CD4-positive, CD25-positive, alpha-beta regulatory T cell (primary cell): ENCODE measurements around the gene COLEC11. TPM values are rescaled to one million over a fixed set of nuclear protein-coding genes. Genes with fewer than 3 reads are reported as not detected.
"Not testable (repeated sequence)": the region's sequence is repeated elsewhere in the genome, so short reads cannot be mapped to it uniquely, and the experiment has no call there.

Experiments used
- ATAC-seq, 2 donors: fragments of 150-1000 bp; cut with Tn5 transposase; one replicate each; pipeline ENCODE4 v1.10.0; 2021; ENCODE audit warnings: low read depth in 2 of 2, moderate number of reproducible peaks in 2 of 2, moderate library complexity in 1 of 2
- DNase-seq, 3 donors: peaks; one replicate each; pipeline versions ENCODE4 v3.0.0 to v3.0.0-alpha.2; 2012 to 2022; ENCODE audit warnings: mixed read lengths in 1 of 3
- H3K27ac ChIP-seq: one replicate; pipeline ENCODE4 v1.7.0; 2013; ENCODE audit warnings: mild to moderate bottlenecking, low read length; ENCODE audit not compliant: insufficient read depth, poor library complexity, severe bottlenecking
- H3K27me3 ChIP-seq: one replicate; pipeline ENCODE4 v1.7.0; 2013; ENCODE audit warnings: low read length; ENCODE audit not compliant: control insufficient read depth, insufficient read depth
- H3K36me3 ChIP-seq: one replicate; pipeline ENCODE4 v1.7.0; 2013; ENCODE audit warnings: mild to moderate bottlenecking, low read length, moderate library complexity; ENCODE audit not compliant: control insufficient read depth, insufficient read depth
- H3K4me1 ChIP-seq: 2 replicates; pipeline ENCODE4 v1.7.0; 2013; ENCODE audit warnings: mild to moderate bottlenecking, low read length; ENCODE audit not compliant: insufficient read depth, control insufficient read depth, poor library complexity, severe bottlenecking
- H3K4me3 ChIP-seq: one replicate; pipeline ENCODE4 v1.7.0; 2013; ENCODE audit warnings: low read depth, mild to moderate bottlenecking, low read length, moderate library complexity
- H3K9me3 ChIP-seq, 2 experiments: 1 replicate in 1 of 2; 2 replicates in 1 of 2; pipeline ENCODE4 v1.7.0; 2013; ENCODE audit warnings: low read length in 2 of 2, mild to moderate bottlenecking in 1 of 2, moderate library complexity in 1 of 2; ENCODE audit not compliant: control insufficient read depth in 2 of 2
- H3K27ac Mint-ChIP-seq, 3 donors: one replicate each; pipeline ENCODE4 v1.8.0; 2020 to 2022; ENCODE audit warnings: mild to moderate bottlenecking in 3 of 3, mixed read lengths in 3 of 3, moderate library complexity in 2 of 3
- H3K27me3 Mint-ChIP-seq: one replicate; pipeline ENCODE4 v1.8.0; 2022; ENCODE audit warnings: mild to moderate bottlenecking, mixed read lengths
- H3K36me3 Mint-ChIP-seq: one replicate; pipeline ENCODE4 v1.8.0; 2020; ENCODE audit warnings: mixed read lengths
- H3K4me1 Mint-ChIP-seq, 4 donors: one replicate each; pipeline ENCODE4 v1.8.0; 2020 to 2022; ENCODE audit warnings: mixed read lengths in 4 of 4, mild to moderate bottlenecking in 1 of 4
- H3K4me3 Mint-ChIP-seq, 4 donors: one replicate each; pipeline ENCODE4 v1.8.0; 2020 to 2022; ENCODE audit warnings: mild to moderate bottlenecking in 4 of 4, mixed read lengths in 4 of 4, moderate library complexity in 3 of 4
- H3K9me3 Mint-ChIP-seq, 7 donors: one replicate each; pipeline ENCODE4 v1.8.0; 2020 to 2022; ENCODE audit warnings: mixed read lengths in 7 of 7, mild to moderate bottlenecking in 3 of 7, moderate library complexity in 2 of 7
- polyA plus RNA-seq, 4 donors: library from polyadenylated mRNA; unstranded; fragments of 300-500 nt; fragmentation: Illumina TruSeq; gene quantifications; one replicate each; pipeline ENCODE4 v1.2.3, GENCODE V29; 2021
- total RNA-seq: library from RNA; stranded (reverse); gene quantifications from one replicate; pipeline ENCODE4 v1.2.3, GENCODE V29; 2022

COLEC11 gene
- total and polyA plus RNA-seq, 5 donors from 2014 or later: not detected

DNA sequence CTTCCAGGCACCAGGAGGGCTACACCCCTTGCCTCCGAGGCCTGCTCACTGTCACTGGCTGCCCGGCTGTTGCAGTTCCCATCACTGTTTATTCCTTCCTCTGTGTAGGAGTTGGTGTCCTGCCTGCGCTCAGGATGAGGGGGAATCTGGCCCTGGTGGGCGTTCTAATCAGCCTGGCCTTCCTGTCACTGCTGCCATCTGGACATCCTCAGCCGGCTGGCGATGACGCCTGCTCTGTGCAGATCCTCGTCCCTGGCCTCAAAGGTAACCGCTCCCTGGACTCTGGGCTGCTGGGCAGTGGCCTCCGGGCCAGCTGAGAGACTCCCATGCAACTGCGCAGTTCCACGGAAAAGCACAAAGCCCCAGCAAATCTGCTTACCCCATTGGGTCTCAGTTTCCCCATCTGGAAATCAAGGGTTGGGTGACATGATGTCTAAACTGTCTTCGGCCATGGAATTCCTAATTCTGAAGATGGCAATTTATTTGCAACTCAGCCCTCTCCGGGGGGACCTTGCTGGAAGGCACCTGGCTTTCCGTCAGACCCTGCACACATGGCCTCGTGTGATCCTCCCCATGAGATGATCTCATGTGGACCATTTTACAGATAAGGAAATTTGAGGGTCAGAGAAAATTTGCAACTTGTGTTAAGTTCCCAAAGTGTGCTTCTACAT lies 9.4 kb downstream of the COLEC11 start:
- H3K9me3 Mint-ChIP-seq: no peaks in the 10 kb centered on the region
- DNase-seq (no peak), ATAC-seq (no peak)
- H3K36me3 ChIP-seq: no peaks in the 10 kb centered on the region
- H3K27me3 ChIP-seq: no peaks in the 10 kb centered on the region
- H3K4me1 ChIP-seq: peaks cover 5% of the 10 kb centered on the region
- H3K36me3 Mint-ChIP-seq: no peaks in the 10 kb centered on the region
- peaks cover 5% of the 10 kb centered on the region for H3K27me3 Mint-ChIP-seq
- H3K4me1 Mint-ChIP-seq: peaks cover 0 to 19% (median 7%) of the 10 kb centered on the region in 4 donors
- no peak overlapping the region for H3K27ac Mint-ChIP-seq
- H3K9me3 ChIP-seq: no peaks in the 10 kb centered on the region
- H3K4me3 Mint-ChIP-seq: no peak overlapping the region
- H3K27ac ChIP-seq: no peak overlapping the region
- no peak overlapping the region for H3K4me3 ChIP-seq

DNA sequence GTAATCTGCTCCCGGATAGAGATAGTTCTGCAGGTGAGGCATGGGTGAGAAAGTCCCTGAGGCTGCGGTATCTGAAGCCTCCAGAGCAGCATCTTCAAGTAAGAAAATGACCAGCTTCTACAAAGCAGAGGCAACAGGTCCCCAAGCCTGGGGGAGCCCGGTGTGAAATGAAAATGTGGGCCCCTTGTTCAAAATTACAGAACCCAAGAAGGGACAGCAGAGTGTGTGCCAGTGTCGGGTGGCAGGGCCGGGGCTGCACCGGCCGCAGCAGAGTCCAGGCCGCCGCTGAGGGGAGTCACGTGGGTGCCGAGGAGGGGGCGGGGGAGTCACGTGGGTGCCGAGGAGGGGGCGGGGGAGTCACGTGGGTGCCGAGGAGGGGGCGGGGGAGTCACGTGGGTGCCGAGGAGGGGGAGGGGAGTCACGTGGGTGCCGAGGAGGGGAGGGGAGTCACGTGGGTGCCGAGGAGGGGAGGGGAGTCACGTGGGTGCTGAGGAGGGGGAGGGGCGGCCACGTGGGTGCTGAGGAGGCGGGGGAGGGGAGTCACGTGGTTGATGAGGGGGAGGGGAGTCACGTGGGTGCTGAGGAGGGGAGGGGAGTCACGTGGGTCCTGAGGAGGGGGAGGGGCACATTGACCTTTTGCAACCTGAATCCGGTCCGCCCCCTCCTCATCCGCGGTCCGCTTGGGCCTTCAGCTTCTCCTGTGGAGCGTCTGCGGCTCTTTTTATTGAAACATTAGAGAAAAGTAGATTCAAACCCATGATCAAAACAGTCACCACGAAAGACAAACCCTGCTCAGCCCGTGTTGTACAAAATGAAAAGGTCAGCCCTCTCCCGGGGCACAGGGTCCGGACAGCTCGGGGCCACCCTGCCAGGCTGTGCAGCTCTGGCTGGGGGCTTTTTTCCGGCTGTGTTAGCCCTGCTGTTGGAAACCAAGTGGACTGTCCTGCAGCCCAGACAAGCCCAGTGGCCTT lies 10.4 kb downstream of the COLEC11 start:
- H3K27ac ChIP-seq: no peak overlapping the region
- no peaks in the 10 kb centered on the region for H3K9me3 ChIP-seq
- Mint-ChIP-seq H3K9me3 (no peaks in the 10 kb centered on the region), H3K27ac (peak overlapping the region in 2 of 3 donors; percentile 90), H3K36me3 (no peaks in the 10 kb centered on the region), H3K4me3 (peak overlapping the region in 2 of 4 donors; percentile 84 to 88), H3K27me3 (peaks cover 5% of the 10 kb centered on the region), H3K4me1 (peaks cover 0 to 25% (median 7%) of the 10 kb centered on the region in 4 donors)
- no peaks in the 10 kb centered on the region for H3K27me3 ChIP-seq
- no peaks in the 10 kb centered on the region for H3K36me3 ChIP-seq
- ATAC-seq (no peak), DNase-seq (no peak)
- H3K4me1 ChIP-seq: peaks cover 5% of the 10 kb centered on the region
- H3K4me3 ChIP-seq: no peak overlapping the region

DNA sequence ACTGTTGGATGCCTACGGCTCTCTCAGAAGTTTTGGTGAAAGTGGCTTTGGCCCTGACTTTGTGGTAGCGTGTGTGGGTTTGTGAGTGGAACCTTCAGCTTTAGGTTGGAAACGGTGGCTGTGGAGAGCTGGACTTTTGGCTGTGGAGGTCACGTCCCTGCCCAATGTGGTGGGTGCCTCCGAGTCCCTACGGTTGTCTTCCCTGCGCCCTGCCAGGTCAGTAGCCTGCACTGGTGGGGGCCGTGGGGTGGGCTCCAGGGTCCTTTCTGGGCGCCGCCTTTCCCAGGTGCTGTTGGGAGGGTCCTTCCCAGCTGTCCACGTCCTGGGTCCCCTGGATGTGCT lies 11.1 kb downstream of the COLEC11 start:
- H3K9me3 ChIP-seq: no peaks in the 10 kb centered on the region
- Mint-ChIP-seq H3K9me3 (no peaks in the 10 kb centered on the region), H3K36me3 (no peaks in the 10 kb centered on the region), H3K27ac (no peak overlapping the region), H3K4me3 (peak overlapping the region in 1 of 4 donors; percentile 80), H3K4me1 (peaks cover 0 to 26% (median 7%) of the 10 kb centered on the region in 4 donors), H3K27me3 (peaks cover 5% of the 10 kb centered on the region)
- H3K36me3 ChIP-seq: no peaks in the 10 kb centered on the region
- DNase-seq (no peak), ATAC-seq (no peak)
- H3K27ac ChIP-seq: no peak overlapping the region
- H3K27me3 ChIP-seq: no peaks in the 10 kb centered on the region
- H3K4me1 ChIP-seq: peaks cover 5% of the 10 kb centered on the region
- no peak overlapping the region for H3K4me3 ChIP-seq

DNA sequence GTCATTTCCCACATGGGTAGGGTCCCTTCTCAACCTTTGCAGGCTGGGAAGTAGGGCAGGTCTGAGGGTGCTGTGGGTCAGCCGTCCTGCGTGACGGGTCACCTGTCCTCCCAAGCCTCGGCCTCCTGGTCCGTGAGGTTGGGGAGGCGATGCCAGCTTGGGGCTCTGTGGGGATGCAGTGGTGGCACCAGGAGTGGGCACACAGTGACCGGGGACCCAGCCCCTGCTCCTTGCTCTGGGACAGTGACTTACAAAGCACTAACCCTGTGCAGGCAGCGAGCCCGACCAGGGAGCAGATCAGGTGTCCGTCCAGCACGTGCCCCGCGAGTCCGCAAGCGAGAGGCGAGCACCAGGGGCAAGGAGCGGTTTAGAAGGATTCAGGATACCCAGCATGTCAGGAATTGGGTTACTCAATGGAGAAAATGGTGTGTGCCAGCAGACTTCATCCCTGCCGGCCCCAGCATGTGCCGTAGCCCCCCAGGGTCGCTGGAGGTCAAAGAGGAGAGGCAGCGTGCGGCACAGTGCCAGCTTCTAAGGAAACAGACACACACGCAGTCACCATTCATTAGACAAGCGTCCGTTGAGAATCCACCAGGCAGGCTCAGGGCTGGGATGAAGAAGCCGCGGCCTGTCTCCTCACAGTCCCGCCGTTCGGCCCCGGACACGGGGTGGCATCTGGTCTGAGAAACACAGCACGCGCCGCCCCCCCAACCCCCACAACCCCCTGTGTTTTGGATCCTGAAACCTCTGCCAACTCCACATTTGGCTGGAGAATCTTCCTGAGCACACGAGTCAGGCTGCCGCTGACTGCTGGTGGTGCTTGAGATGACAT lies 11.7 kb downstream of the COLEC11 start:
- H3K4me3 ChIP-seq: no peak overlapping the region
- no peaks in the 10 kb centered on the region for H3K36me3 ChIP-seq
- peaks cover 5% of the 10 kb centered on the region for H3K4me1 ChIP-seq
- no peaks in the 10 kb centered on the region for H3K9me3 ChIP-seq
- H3K36me3 Mint-ChIP-seq: no peaks in the 10 kb centered on the region
- no peaks in the 10 kb centered on the region for H3K27me3 ChIP-seq
- peaks cover 5% of the 10 kb centered on the region for H3K27me3 Mint-ChIP-seq
- no peak overlapping the region for H3K27ac ChIP-seq
- DNase-seq: no peak
- H3K27ac Mint-ChIP-seq: no peak overlapping the region
- no peaks in the 10 kb centered on the region for H3K9me3 Mint-ChIP-seq
- ATAC-seq: no peak
- H3K4me3 Mint-ChIP-seq: no peak overlapping the region
- H3K4me1 Mint-ChIP-seq: peaks cover 0 to 26% (median 7%) of the 10 kb centered on the region in 4 donors

DNA sequence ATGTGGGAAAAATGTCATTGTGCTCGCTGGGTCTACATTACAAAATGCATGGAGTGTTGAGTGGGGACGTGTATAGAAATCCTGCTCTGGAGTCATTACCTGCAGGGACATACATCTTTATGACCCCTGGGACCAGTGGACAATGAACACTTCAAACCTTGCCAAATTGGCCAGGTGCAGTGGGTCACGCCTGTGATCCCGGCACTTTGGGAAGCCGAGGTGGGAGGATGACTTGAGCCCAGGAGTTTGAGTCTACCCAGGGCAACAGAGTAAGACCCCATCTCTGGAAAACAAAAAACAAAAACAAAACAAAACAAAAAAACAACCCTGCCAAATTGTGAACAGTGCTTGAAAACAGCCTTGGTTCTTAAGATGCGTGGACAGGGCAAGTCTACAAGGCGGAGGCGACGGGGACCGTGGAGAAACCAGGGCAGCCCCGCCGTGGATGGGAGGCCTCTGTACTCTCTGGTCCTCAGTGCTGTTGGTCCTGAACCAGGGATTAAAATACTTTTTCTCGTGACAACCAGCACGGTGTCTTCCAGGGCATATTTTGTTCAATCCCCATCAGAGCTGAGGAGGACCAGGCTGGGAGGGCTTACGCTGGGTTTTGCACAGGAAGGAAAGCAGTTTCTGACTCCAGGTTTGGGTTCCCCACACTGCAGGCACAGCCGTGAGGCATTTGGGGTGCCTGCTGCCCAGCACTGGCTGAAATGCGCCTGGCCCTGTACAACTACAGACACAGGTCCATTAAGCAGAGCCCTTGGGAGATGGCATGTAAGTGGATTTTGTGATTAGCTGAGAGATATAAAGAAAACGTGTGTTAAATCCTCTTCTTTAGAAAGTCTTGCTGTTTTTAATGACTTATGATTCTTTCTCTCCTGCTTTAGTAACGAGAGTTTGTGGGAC lies 13.7 kb downstream of the COLEC11 start:
- DNase-seq: no peak
- Histone ChIP-seq H3K27ac (no peak overlapping the region), H3K4me3 (no peak overlapping the region), H3K4me1 (peaks cover 5% of the 10 kb centered on the region), H3K9me3 (no peaks in the 10 kb centered on the region), H3K36me3 (no peaks in the 10 kb centered on the region), H3K27me3 (no peaks in the 10 kb centered on the region)
- Mint-ChIP-seq H3K4me1 (peaks cover 0 to 23% (median 7%) of the 10 kb centered on the region in 4 donors), H3K27me3 (peaks cover 5% of the 10 kb centered on the region), H3K9me3 (peaks cover 0 to 5% (median 0%) of the 10 kb centered on the region in 7 donors), H3K36me3 (no peaks in the 10 kb centered on the region), H3K27ac (peak overlapping the region in 1 of 3 donors; percentile 8), H3K4me3 (peak overlapping the region in 1 of 4 donors; percentile 68)
- ATAC-seq: no peak

DNA sequence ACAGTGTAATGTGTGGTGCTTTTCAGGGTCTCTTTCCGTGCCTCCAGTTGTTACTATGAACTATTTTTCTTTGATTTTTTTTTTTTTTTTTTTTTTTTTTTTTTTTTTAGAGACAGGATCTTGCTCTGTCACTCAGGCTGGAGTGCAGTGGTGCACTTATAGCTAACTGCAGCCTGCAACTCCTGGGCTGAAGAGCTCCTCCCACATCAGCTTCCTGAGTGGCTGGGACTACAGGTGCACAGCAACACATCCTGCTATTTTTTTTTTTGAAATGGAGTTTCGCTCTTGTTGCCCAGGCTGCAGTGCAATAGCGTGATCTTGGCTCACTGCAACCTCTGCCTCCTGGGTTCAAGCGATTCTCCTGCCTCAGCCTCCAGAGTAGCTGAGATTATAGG lies 14.4 kb downstream of the COLEC11 start:
- H3K9me3 Mint-ChIP-seq, H3K36me3 ChIP-seq, H3K9me3 ChIP-seq, H3K27ac Mint-ChIP-seq, H3K27me3 Mint-ChIP-seq, H3K4me1 ChIP-seq, H3K4me3 Mint-ChIP-seq, H3K4me3 ChIP-seq, H3K27ac ChIP-seq, H3K27me3 ChIP-seq, ATAC-seq, H3K36me3 Mint-ChIP-seq: not testable (repeated sequence)
- peaks cover 0 to 23% (median 7%) of the 10 kb centered on the region in 4 donors for H3K4me1 Mint-ChIP-seq
- DNase-seq: peak in 1 of 3 donors; percentile 42

DNA sequence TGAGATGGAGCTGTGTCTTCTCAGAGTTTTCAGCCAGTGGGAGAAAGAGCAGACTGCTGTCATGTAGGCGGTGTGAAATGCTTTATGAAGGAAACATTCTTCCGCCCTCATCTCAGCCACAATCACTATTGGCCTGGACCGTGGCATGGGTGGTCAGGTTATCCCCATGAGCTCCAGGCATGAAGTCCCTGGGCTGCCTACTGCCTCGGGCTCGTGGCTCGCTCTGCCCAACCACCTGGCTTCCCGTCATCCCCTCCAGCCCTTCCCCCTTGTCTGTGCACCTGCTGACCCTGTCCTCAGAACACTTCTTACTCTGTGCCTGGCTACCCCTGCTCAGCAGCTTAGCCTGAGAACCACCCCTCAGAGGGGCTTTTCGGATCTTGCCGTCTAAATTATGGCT lies 15.5 kb downstream of the COLEC11 start:
- Mint-ChIP-seq H3K36me3 (no peaks in the 10 kb centered on the region), H3K4me1 (peaks cover 0 to 20% (median 5%) of the 10 kb centered on the region in 4 donors), H3K4me3 (no peak overlapping the region), H3K9me3 (peaks cover 0 to 9% (median 0%) of the 10 kb centered on the region in 7 donors), H3K27me3 (peaks cover 4% of the 10 kb centered on the region), H3K27ac (no peak overlapping the region)
- no peaks in the 10 kb centered on the region for H3K9me3 ChIP-seq
- H3K36me3 ChIP-seq: no peaks in the 10 kb centered on the region
- no peak for ATAC-seq
- no peaks in the 10 kb centered on the region for H3K27me3 ChIP-seq
- peaks cover 4% of the 10 kb centered on the region for H3K4me1 ChIP-seq
- no peak overlapping the region for H3K4me3 ChIP-seq
- DNase-seq: no peak
- no peak overlapping the region for H3K27ac ChIP-seq
